ENCODE results near the gene OGFOD1.
A peak's percentile ranks its signal among the peaks of the same experiment; 100 is the strongest.

Gene OGFOD1

GRCh38 chr16:56438038-56438437, 13.3 kb upstream of the OGFOD1 start:
- H3K4me2 ChIP-seq (ENCODE audit: low read length): no peak overlapping the region
- no peaks in the 10 kb centered on the region for H3K27me3 ChIP-seq (ENCODE audit: control insufficient read depth, insufficient read depth, low read length)
- no peaks in the 10 kb centered on the region for H3K36me3 ChIP-seq (ENCODE audit: control insufficient read depth, insufficient read depth, low read length)
- no peaks in the 10 kb centered on the region for H3K9me3 ChIP-seq (ENCODE audit: control insufficient read depth, low read length)
- no peak overlapping the region for H3K9ac ChIP-seq
- no peak overlapping the region for H3K4me3 ChIP-seq (ENCODE audit: low read depth, low read length)
- H3K27ac ChIP-seq: no peak overlapping the region
- peaks cover 5% of the 10 kb centered on the region for H3K79me2 ChIP-seq
- TF ChIP-seq CTCF (IDR thresholded peaks at IDR 0.05): no peak
- H2AFZ ChIP-seq: no peak overlapping the region
- H3K4me1 ChIP-seq: no peaks in the 10 kb centered on the region

- no peak for TF ChIP-seq CTCF (IDR thresholded peaks at IDR 0.05)
- no peaks in the 10 kb centered on the region for H3K9me3 ChIP-seq (ENCODE audit: control insufficient read depth, low read length)
- peaks cover 5% of the 10 kb centered on the region for H3K4me1 ChIP-seq
- H3K79me2 ChIP-seq: peaks cover 32% of the 10 kb centered on the region
- no peak overlapping the region for H3K27ac ChIP-seq
- no peak overlapping the region for H3K9ac ChIP-seq
- no peak overlapping the region for H2AFZ ChIP-seq
- H3K4me3 ChIP-seq (ENCODE audit: low read depth, low read length): no peak overlapping the region
- H3K36me3 ChIP-seq (ENCODE audit: control insufficient read depth, insufficient read depth, low read length): no peaks in the 10 kb centered on the region
- H3K27me3 ChIP-seq (ENCODE audit: control insufficient read depth, insufficient read depth, low read length): no peaks in the 10 kb centered on the region
- H3K4me2 ChIP-seq (ENCODE audit: low read length): no peak overlapping the region
Measured at GRCh38 chr16:56447286-56447685, 4.1 kb upstream of the OGFOD1 start.

- TF ChIP-seq CTCF (IDR thresholded peaks at IDR 0.05): no peak
- H3K79me2 ChIP-seq: peaks cover 36% of the 10 kb centered on the region
- H3K4me2 ChIP-seq (ENCODE audit: low read length): no peak overlapping the region
- no peaks in the 10 kb centered on the region for H3K36me3 ChIP-seq (ENCODE audit: control insufficient read depth, insufficient read depth, low read length)
- H3K27ac ChIP-seq: no peak overlapping the region
- peaks cover 9% of the 10 kb centered on the region for H3K4me1 ChIP-seq
- no peak overlapping the region for H3K4me3 ChIP-seq (ENCODE audit: low read depth, low read length)
- H3K9me3 ChIP-seq (ENCODE audit: control insufficient read depth, low read length): no peaks in the 10 kb centered on the region
- H3K27me3 ChIP-seq (ENCODE audit: control insufficient read depth, insufficient read depth, low read length): no peaks in the 10 kb centered on the region
- H2AFZ ChIP-seq: no peak overlapping the region
- no peak overlapping the region for H3K9ac ChIP-seq
Measured at GRCh38 chr16:56448005-56448404, 3.3 kb upstream of the OGFOD1 start.

GRCh38 chr16:56450275-56450985, 924 bp upstream of the OGFOD1 start:
- H2AFZ ChIP-seq: peak overlapping the region; percentile 95
- peaks cover 32% of the 10 kb centered on the region for H3K79me2 ChIP-seq
- H3K27ac ChIP-seq: peak overlapping the region; percentile 82
- no peak for TF ChIP-seq CTCF (IDR thresholded peaks at IDR 0.05)
- H3K36me3 ChIP-seq (ENCODE audit: control insufficient read depth, insufficient read depth, low read length): no peaks in the 10 kb centered on the region
- peak overlapping the region; percentile 79 for H3K4me3 ChIP-seq (ENCODE audit: low read depth, low read length)
- peaks cover 9% of the 10 kb centered on the region for H3K4me1 ChIP-seq
- no peaks in the 10 kb centered on the region for H3K9me3 ChIP-seq (ENCODE audit: control insufficient read depth, low read length)
- H3K9ac ChIP-seq: peak overlapping the region; percentile 91
- H3K4me2 ChIP-seq (ENCODE audit: low read length): peak overlapping the region; percentile 87
- no peaks in the 10 kb centered on the region for H3K27me3 ChIP-seq (ENCODE audit: control insufficient read depth, insufficient read depth, low read length)

Measured in parathyroid adenoma (tissue), 2 donors.